Erythroblast (primary cell): Measurements from ENCODE around the gene FRS2.

ENCODE experiments used
- GATA1 ChIP-seq: IDR thresholded peaks from 2 replicates; pipeline ENCODE4 v1.6.1; 2011; ENCODE audit warnings: low read depth, mild to moderate bottlenecking, control low read depth, low read length, moderate library complexity
- POLR2A ChIP-seq: IDR thresholded peaks from 2 replicates; pipeline ENCODE4 v1.6.1; 2011; ENCODE audit warnings: mild to moderate bottlenecking, low read length

DNA sequence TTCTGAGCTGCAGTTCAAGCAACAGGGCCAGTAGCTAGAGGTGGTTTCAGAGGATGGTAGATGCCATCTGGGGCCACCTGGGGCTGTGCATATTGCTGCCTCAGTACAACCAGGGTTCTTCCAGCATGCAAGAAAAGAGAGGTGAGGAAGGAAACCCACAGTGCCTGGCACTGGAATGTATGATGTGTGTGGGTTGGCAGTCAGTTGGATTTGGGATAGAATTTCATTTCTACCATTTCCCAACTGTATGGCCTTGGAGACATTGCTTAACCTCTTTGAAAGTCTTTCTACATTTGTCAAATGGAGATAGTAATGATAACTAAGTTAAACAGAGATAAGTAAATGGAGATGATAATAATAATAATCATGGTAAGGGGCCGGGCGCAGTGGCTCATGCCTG, 150.7 kb downstream of the FRS2 start:
- TF ChIP-seq POLR2A (no peak), GATA1 (no peak)
